ENCODE measurements around the gene KEAP1. TPM values are rescaled to one million over a fixed set of nuclear protein-coding genes. Genes with fewer than 3 reads are reported as not detected.

KEAP1 gene
- total and polyA plus RNA-seq, 2 of the 8 experiments (the other 6 are each of a cell fraction or from before 2014, with no cell fraction given), result 80.6 to 106 TPM

DNA sequence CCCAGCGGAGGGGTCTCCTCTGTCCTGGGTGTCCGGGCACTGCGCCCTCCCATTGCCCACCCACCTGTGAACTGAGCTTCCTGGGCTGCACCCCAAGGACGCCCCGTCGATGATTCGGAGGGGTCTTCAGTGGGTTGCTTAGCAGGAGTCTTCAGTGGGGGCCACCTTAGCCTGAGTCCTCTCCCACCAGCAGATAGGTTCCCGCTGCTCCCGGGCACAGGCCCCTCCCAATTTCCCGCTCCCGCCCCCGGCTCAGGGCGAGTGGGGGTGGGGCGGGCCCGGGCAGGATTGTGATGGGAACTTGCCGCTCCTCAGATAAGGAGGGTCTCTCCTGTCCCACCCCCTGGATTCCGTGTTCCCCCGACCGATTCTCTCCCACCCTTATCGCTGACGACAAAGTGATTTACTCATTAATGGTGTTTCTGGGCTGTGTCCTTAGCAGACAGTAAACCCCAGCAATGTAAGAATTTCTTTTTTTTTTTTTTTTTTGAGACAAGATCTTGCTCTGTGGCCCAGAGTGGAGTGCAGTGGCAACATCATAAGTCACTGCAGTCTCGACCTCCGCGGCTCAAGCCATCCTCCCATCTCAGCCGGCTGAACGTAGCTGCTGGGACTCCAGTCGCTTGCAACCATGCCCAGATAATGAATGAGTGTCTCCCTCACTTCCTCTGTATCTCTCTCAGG is 14.7 kb upstream of the KEAP1 start (continued):
- TF ChIP-seq CHD2 (IDR thresholded peaks at IDR 0.05; ENCODE audit: low read length), result no peak
- TF ChIP-seq EZH2 (IDR thresholded peaks at IDR 0.05; ENCODE audit: low read depth, low read length, severe bottlenecking), result peak; percentile 3
- no peak for TF ChIP-seq TAF1 (IDR thresholded peaks at IDR 0.05; ENCODE audit: low read depth, low read length)

All from H1 (cell line).